Prostate gland (tissue), 2 donors: Measurements from ENCODE around the gene FBXW12. TPM values are rescaled to one million over a fixed set of nuclear protein-coding genes. Genes with fewer than 3 reads are reported as not detected.
A peak's percentile ranks its signal among the peaks of the same experiment; 100 is the strongest.

Experiments
- DNase-seq: peaks from one replicate; pipeline ENCODE4 v3.0.0-alpha.2; 2019; ENCODE audit warnings: low spot score
- H3K27ac ChIP-seq, 2 donors: fragments of 200-600 bp; sonication (generic); 2 replicates each; pipeline ENCODE4 v1.5.1; 2017 to 2019
- H3K27me3 ChIP-seq: fragments of 200-600 bp; sonication (generic); replicated peaks from 2 replicates; pipeline ENCODE4 v1.5.1; 2019; ENCODE audit not compliant: insufficient read depth
- H3K36me3 ChIP-seq, 2 donors: fragments of 200-600 bp; sonication (generic); 1 replicate in 1 of 2; 2 replicates in 1 of 2; pipeline versions ENCODE4 v1.5.1 to v1.8.1; 2017 to 2019
- H3K4me1 ChIP-seq: fragments of 200-600 bp; sonication (generic); replicated peaks from 2 replicates; pipeline ENCODE4 v1.5.1; 2019
- H3K4me3 ChIP-seq, 2 donors: fragments of 200-600 bp; sonication (generic); 2 replicates each; pipeline ENCODE4 v1.5.1; 2017 to 2019
- H3K9me3 ChIP-seq: fragments of 200-600 bp; sonication (generic); 2 replicates; pipeline ENCODE4 v1.5.1; 2017
- POLR2A ChIP-seq: fragments of 450-650 bp; IDR thresholded peaks from one replicate; pipeline ENCODE4 v1.6.1; 2016; ENCODE audit warnings: antibody characterized with exemption, mild to moderate bottlenecking
- POLR2AphosphoS5 ChIP-seq: sonication (generic); formaldehyde crosslinking; IDR thresholded peaks from one replicate; pipeline ENCODE4 v1.6.1; 2017; ENCODE audit warnings: antibody characterized with exemption
- WGBS: methylation state at CpG from one replicate; pipeline ENCODE4 v1.1.5; 2018; 5-methylcytosine and 5-hydroxymethylcytosine counted together
- intact Hi-C: fragments of 100-400 bp; cut with DNase I; formaldehyde crosslinking; loops from one replicate; pipeline ENCODE4 v1.14.2; 2022
- total RNA-seq, 2 donors: library from RNA; depleted of rRNA; stranded (reverse); fragments of >200 nt; gene quantifications; one replicate each; pipeline ENCODE4 v1.1.0, GENCODE V29; 2016
- TF ChIP-seq, protein P1 (sequence below), 4 experiments: fragments of 200-600 bp in 2 of 4; fragments of 450-650 bp in 2 of 4; sonication (generic) in 2 of 4; IDR thresholded peaks; 1 replicate in 3 of 4; 2 replicates in 1 of 4; pipeline ENCODE4 v1.5.1; 2016 to 2019; ENCODE audit warnings: antibody characterized with exemption in 4 of 4, mild to moderate bottlenecking in 2 of 4, moderate library complexity in 2 of 4

FBXW12 gene
- total RNA-seq, 2 donors from 2014 or later = 0.68 TPM; not detected in 1

DNA sequence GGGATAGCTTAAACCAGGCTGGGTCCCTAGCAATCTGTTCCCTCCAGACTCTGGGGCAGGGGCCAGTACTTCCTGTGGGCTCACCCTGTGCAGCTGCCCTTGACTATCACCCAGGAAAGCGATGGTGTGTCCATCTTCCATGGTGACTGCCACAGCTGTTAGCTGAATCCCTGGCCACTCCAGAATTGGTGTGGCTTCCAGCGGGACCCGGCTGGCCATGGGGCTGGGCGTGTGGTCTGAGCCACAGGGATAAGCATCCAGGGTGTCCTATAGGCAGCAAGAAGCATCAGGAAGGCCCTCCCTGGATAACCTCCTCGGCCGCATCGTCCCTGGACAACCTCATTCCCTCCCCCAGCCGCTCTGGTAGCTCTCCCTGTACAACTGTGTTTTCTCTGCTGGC is 50.7 kb downstream of the FBXW12 start:
- Histone ChIP-seq H3K4me1 (peaks cover 24% of the 10 kb centered on the region), H3K4me3 (no peak overlapping the region), H3K27me3 (no peaks in the 10 kb centered on the region), H3K36me3 (peaks cover 0 to 7% of the 10 kb centered on the region in 2 donors), H3K9me3 (no peaks in the 10 kb centered on the region), H3K27ac (no peak overlapping the region)
- no peak for TF ChIP-seq POLR2AphosphoS5
- TF ChIP-seq, protein P1, sequence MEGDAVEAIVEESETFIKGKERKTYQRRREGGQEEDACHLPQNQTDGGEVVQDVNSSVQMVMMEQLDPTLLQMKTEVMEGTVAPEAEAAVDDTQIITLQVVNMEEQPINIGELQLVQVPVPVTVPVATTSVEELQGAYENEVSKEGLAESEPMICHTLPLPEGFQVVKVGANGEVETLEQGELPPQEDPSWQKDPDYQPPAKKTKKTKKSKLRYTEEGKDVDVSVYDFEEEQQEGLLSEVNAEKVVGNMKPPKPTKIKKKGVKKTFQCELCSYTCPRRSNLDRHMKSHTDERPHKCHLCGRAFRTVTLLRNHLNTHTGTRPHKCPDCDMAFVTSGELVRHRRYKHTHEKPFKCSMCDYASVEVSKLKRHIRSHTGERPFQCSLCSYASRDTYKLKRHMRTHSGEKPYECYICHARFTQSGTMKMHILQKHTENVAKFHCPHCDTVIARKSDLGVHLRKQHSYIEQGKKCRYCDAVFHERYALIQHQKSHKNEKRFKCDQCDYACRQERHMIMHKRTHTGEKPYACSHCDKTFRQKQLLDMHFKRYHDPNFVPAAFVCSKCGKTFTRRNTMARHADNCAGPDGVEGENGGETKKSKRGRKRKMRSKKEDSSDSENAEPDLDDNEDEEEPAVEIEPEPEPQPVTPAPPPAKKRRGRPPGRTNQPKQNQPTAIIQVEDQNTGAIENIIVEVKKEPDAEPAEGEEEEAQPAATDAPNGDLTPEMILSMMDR (IDR thresholded peaks at IDR 0.05) = no peak
- no peak for TF ChIP-seq POLR2A
- no peak for DNase-seq
- WGBS = 56% methylated on average over 8 of the region's 8 CpGs
- intact Hi-C loops = no loop called here

DNA sequence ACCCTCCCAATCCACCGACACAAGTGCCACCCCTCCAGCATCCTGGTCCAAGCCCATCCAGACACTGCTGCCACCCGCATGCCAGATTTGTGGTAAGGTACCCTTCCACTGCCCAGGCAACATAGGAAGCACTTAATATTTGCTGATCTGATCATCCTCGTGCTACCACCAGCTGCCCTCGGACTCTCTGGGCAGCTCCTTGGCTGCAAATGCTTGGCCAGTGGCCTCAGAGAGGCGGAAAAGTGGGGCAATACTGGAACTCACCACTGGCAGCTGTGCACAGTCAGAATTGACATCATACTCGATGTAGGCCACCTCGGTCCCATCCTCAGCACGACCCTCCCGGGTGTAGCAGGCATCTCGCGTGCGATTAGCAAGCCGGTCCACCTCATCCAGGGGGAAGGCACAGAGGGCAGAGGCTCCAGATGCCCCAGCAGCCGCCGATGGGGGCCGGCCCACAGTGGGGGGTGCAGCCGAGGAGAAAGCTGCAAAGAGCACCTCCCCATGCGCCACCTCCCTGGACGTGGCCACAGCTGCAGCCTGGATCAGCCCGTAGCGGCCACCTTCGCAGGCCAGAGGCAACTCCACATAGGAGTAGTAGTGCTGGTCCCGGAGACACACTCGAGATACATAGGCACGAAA is 51.3 kb downstream of the FBXW12 start:
- TF ChIP-seq POLR2A = no peak
- TF ChIP-seq POLR2AphosphoS5 = no peak
- TF ChIP-seq, protein P1 (IDR thresholded peaks at IDR 0.05) = no peak
- Histone ChIP-seq H3K36me3 (no peaks in the 10 kb centered on the region), H3K4me1 (peaks cover 30% of the 10 kb centered on the region), H3K27me3 (no peaks in the 10 kb centered on the region), H3K27ac (no peak overlapping the region), H3K4me3 (no peak overlapping the region), H3K9me3 (no peaks in the 10 kb centered on the region)
- DNase-seq = no peak
- WGBS = 71% methylated on average over 25 of the region's 25 CpGs
- intact Hi-C loops = no loop called here

DNA sequence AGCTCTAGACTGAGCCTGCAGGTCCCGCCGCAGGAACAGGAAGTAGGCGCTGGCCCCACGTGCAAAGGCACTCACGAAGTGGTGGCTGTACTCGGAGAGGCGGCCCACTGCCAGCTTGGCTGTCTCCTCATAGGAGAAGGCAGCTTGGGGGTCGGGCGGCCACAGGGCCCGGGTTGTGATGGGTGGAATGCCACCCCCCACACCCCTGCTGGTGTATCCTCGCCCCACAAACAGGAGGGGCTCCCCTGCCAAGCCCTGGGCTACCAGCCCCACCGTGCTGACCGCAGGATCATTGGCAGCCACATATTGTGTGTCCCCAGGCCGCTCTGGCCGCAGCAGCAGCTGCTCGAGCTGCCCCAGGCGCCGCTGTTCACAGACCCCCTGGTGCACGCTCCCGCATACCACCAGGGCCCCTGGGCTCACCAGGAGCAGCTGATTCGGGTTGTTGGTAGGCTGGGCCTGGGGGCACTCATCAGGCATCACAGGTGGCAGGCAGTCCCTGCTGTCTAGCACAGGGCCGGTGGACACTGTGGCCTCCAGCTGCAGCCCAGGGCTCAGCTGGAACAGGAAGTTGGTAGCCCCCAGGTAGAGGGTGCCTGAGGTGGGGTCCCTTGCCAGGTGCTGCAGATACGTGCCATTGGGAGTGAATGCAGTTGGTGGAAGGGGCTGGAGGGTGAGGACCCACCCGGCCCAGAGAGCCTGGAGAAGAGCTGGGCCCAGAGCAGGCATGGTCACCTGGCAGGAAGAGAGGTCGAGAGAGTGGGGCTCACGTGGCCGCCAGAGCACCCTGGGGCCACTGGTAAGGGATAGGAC is 52.1 kb downstream of the FBXW12 start:
- H3K4me1 ChIP-seq = peaks cover 31% of the 10 kb centered on the region
- H3K36me3 ChIP-seq = no peaks in the 10 kb centered on the region
- no peaks in the 10 kb centered on the region for H3K9me3 ChIP-seq
- WGBS = 78% methylated on average over 25 of the region's 27 CpGs
- H3K27ac ChIP-seq = peak overlapping the region in 1 of 2 donors; percentile 96
- H3K4me3 ChIP-seq = no peak overlapping the region
- DNase-seq = no peak
- H3K27me3 ChIP-seq = no peaks in the 10 kb centered on the region
- intact Hi-C loops = no loop called here
- TF ChIP-seq POLR2AphosphoS5 = no peak
- TF ChIP-seq, protein P1 (IDR thresholded peaks at IDR 0.05) = no peak
- no peak for TF ChIP-seq POLR2A

DNA sequence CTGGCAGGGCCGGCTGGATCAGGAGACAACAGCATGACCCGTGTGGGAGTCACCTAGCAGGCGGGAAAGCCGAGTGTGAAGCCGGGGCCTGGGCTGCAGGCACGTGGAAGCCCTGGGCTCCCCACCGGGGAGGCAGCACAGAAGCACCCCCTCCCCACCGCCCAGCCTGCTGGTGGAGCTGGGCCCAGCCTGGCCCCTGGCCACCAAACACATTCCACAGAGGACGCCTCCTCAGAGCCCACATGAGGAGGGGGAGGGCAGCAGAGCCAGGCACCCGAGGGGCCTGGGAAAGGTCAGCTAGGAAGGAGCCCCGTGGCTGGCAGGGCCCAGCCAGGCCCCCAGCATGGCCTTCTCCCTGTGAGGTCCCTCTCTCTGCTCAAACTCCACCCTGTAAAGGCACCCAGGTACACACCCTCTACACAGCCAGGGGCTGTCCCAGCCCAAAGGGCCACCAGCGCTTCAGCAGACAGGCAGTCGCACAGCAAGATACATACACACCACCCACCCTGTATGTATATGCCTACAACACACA is 53.3 kb downstream of the FBXW12 start:
- Histone ChIP-seq H3K36me3 (no peaks in the 10 kb centered on the region), H3K4me3 (no peak overlapping the region), H3K27ac (peak overlapping the region; percentile 69 to 96), H3K27me3 (no peaks in the 10 kb centered on the region), H3K4me1 (peaks cover 31% of the 10 kb centered on the region), H3K9me3 (no peaks in the 10 kb centered on the region)
- no peak for DNase-seq
- intact Hi-C loops = no loop called here
- no peak for TF ChIP-seq POLR2AphosphoS5
- TF ChIP-seq, protein P1 (IDR thresholded peaks at IDR 0.05) = no peak
- no peak for TF ChIP-seq POLR2A
- 25% methylated on average over 12 of the region's 13 CpGs for WGBS
